Neural crest cell (in vitro differentiated cells): ENCODE data around the gene KRTAP11-1. TPM values are rescaled to one million over a fixed set of nuclear protein-coding genes. Genes with fewer than 3 reads are reported as not detected.

ENCODE experiments used
- DNase-seq: peaks from one replicate; pipeline ENCODE4 v3.0.0; 2021; ENCODE audit warnings: low read depth, mixed read lengths, low spot score
- H3K27ac Mint-ChIP-seq: one replicate; pipeline ENCODE4 v1.8.0; 2021; ENCODE audit warnings: mild to moderate bottlenecking, mixed read lengths; ENCODE audit not compliant: unreplicated experiment
- H3K27me3 Mint-ChIP-seq: 2 replicates; pipeline ENCODE4 v1.8.0; 2021; ENCODE audit warnings: low read depth, mild to moderate bottlenecking, mixed read lengths
- H3K36me3 Mint-ChIP-seq: 2 replicates; pipeline ENCODE4 v1.8.0; 2021; ENCODE audit warnings: low read depth, mild to moderate bottlenecking, mixed read lengths
- H3K4me1 Mint-ChIP-seq: 2 replicates; pipeline ENCODE4 v1.8.0; 2021; ENCODE audit warnings: mixed read lengths
- H3K4me3 Mint-ChIP-seq: one replicate; pipeline ENCODE4 v1.8.0; 2021; ENCODE audit warnings: mild to moderate bottlenecking, mixed read lengths
- H3K9me3 Mint-ChIP-seq: 2 replicates; pipeline ENCODE4 v1.8.0; 2021; ENCODE audit warnings: mixed read lengths
- long read RNA-seq: library from polyadenylated mRNA; unstranded; transcript quantifications from one replicate; pipeline ENCODE4 v2.0.0, GENCODE V29; 2020
- total RNA-seq: library from RNA; stranded (reverse); gene quantifications from 2 replicates; pipeline ENCODE4 v1.2.1, GENCODE V29; 2021
- TF ChIP-seq, protein P1 (sequence below): fragments of 200-600 bp; sonication (generic); conservative IDR thresholded peaks from 2 replicates; pipeline ENCODE4 v1.5.0; 2021; ENCODE audit warnings: antibody characterized with exemption, mild to moderate bottlenecking

The KRTAP11-1 gene, protein sequence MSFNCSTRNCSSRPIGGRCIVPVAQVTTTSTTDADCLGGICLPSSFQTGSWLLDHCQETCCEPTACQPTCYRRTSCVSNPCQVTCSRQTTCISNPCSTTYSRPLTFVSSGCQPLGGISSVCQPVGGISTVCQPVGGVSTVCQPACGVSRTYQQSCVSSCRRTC
- total RNA-seq, result not detected in 2 replicates
- long read RNA-seq, result 0 reads

DNA sequence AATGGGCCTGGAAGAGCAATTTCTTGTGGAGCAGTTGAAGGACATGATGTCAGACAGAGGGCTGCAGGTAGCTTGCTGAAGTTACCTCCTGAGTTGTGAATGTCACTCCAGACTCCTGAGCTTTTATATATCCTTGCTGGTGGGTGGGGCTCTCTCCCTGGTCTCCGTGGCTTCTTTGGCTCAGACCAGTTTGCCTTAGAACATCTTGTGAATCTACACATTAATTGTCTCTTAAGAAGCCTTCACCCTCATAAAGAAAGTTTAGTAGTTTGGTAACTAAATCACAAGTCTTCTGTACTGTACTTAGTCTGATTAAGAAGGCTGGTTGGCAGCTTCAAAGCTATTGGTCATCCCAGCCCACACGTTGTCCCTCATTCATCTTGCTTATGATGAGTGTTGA is at the start of gene KRTAP11-1:
TSS of gene KRTAP11-1 (minus strand) at position 101 of the 400 bp plus-strand sequence. CDS start at position 45, 56 bp downstream.
- Mint-ChIP-seq H3K27me3 (peaks cover 25% of the 10 kb centered on the region), H3K4me1 (no peaks in the 10 kb centered on the region), H3K27ac (no peak within 1 kb of the TSS), H3K9me3 (no peaks in the 10 kb centered on the region), H3K36me3 (no peaks in the 10 kb centered on the region), H3K4me3 (no peak within 1 kb of the TSS)
- TF ChIP-seq, protein P1, sequence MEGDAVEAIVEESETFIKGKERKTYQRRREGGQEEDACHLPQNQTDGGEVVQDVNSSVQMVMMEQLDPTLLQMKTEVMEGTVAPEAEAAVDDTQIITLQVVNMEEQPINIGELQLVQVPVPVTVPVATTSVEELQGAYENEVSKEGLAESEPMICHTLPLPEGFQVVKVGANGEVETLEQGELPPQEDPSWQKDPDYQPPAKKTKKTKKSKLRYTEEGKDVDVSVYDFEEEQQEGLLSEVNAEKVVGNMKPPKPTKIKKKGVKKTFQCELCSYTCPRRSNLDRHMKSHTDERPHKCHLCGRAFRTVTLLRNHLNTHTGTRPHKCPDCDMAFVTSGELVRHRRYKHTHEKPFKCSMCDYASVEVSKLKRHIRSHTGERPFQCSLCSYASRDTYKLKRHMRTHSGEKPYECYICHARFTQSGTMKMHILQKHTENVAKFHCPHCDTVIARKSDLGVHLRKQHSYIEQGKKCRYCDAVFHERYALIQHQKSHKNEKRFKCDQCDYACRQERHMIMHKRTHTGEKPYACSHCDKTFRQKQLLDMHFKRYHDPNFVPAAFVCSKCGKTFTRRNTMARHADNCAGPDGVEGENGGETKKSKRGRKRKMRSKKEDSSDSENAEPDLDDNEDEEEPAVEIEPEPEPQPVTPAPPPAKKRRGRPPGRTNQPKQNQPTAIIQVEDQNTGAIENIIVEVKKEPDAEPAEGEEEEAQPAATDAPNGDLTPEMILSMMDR, result no peak
- no peak for DNase-seq

DNA sequence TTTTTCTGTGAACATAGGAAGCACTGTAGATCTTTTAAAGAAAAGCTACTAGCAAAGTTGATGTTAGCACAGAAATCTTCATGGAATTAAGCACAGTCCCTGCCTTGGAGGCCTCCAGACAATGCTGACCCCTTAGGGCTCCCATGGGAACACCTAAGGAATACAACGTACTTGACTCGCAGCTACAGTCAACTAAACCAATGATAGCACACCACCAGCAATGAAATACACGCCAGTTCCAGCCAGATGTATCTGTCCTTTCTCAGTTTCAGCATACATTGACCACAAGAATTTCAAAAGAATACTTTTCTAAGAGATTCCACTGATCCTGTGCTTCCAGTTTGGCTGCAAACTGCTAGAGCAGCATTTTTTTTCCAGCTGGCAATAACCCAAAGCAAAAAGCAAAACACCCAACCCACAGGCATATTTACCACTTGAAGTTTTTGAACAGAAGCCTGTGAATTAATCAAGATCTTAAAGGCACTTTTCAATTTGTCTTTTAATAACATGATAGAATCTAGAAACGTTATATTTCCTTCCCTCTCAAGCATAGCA is 42.8 kb upstream of the KRTAP11-1 start:
- no peak overlapping the region for H3K4me3 Mint-ChIP-seq
- no peak for DNase-seq
- TF ChIP-seq, protein P1, result no peak
- H3K4me1 Mint-ChIP-seq, result no peaks in the 10 kb centered on the region
- peaks cover 18% of the 10 kb centered on the region for H3K27me3 Mint-ChIP-seq
- H3K9me3 Mint-ChIP-seq, result peaks cover 4% of the 10 kb centered on the region
- H3K27ac Mint-ChIP-seq, result no peak overlapping the region
- H3K36me3 Mint-ChIP-seq, result no peaks in the 10 kb centered on the region

DNA sequence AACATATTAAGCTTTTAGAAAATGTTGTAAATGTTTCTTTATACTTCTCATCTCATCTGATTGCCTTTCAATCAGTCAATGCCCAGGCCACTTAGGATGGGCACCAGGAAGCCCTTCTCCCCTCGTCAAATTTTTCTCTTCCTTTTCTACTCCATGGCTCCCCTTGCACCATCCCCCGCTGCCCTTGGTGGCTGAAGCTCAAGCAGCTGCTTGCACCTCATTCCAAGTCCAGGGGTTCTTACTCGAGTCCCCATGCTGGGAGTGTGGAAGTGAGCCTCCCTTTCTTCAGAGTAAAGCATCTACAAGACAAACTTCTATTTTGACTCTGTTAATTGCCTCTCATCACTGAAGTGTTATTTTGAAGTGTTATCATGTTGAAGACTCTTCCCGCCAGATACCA is 39.7 kb upstream of the KRTAP11-1 start:
- no peak overlapping the region for H3K4me3 Mint-ChIP-seq
- H3K36me3 Mint-ChIP-seq, result no peaks in the 10 kb centered on the region
- no peak overlapping the region for H3K27ac Mint-ChIP-seq
- H3K4me1 Mint-ChIP-seq, result no peaks in the 10 kb centered on the region
- TF ChIP-seq, protein P1, result no peak
- no peak for DNase-seq
- peaks cover 18% of the 10 kb centered on the region for H3K27me3 Mint-ChIP-seq
- peaks cover under 1% of the 10 kb centered on the region for H3K9me3 Mint-ChIP-seq

DNA sequence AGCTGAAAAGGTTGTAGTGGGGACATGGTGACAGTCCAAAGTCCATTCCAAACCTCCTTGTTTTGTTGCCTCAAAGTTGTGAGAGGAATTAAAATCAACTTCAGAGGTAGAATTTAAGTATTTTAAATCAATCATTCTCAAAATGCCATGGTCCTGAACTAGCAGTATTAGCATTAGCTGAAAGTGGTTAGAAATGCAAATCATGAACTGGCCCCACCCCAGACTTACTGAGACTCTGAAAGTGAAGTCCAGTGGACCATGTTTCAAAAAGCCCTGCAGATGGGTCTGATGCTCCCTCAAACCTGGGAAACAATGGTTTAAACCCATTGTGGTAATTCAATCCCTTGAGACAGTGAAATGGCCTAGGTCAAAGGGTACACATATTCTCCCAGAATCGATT is 36.2 kb upstream of the KRTAP11-1 start:
- TF ChIP-seq, protein P1, result no peak
- Mint-ChIP-seq H3K9me3 (no peaks in the 10 kb centered on the region), H3K36me3 (no peaks in the 10 kb centered on the region), H3K27me3 (peaks cover 18% of the 10 kb centered on the region), H3K4me3 (no peak overlapping the region), H3K4me1 (no peaks in the 10 kb centered on the region), H3K27ac (no peak overlapping the region)
- DNase-seq, result no peak

DNA sequence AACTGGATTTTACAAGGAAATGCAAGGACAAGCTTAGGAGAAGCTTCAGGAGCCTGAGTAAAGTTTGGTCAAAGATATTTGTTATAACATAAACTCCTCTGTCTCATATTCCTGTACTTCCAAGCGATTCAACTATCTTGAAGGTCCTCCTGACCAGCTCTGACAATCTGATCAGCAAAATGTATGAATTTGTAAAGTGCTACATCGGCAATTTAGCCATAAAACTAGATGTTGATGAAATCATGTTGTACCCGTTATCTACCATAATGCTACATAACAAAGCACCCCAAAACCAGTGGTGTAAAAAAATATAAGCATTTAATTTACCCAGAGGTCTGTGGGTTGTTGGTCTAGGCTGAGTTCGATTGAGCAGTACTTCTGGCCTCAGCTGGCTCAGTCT is 19.5 kb upstream of the KRTAP11-1 start:
- TF ChIP-seq, protein P1, result no peak
- peaks cover 33% of the 10 kb centered on the region for H3K27me3 Mint-ChIP-seq
- H3K36me3 Mint-ChIP-seq, result no peaks in the 10 kb centered on the region
- H3K4me3 Mint-ChIP-seq, result no peak overlapping the region
- no peaks in the 10 kb centered on the region for H3K9me3 Mint-ChIP-seq
- DNase-seq, result no peak
- H3K27ac Mint-ChIP-seq, result no peak overlapping the region
- no peaks in the 10 kb centered on the region for H3K4me1 Mint-ChIP-seq
